Choroid plexus epithelial cell (primary cell): ENCODE results near the gene FERMT2.

Experiments
- DNase-seq: peaks from one replicate; pipeline ENCODE4 v3.0.0-alpha.2; 2010; ENCODE audit warnings: low read depth
- H3K4me3 ChIP-seq: 2 replicates; pipeline ENCODE4 v1.5.1; 2011; ENCODE audit warnings: low read depth, mild to moderate bottlenecking, control low read depth, low read length, moderate library complexity
- TF ChIP-seq, protein P1 (sequence below): conservative IDR thresholded peaks from 2 replicates; pipeline ENCODE4 v1.5.1; 2011; ENCODE audit warnings: low read depth, mild to moderate bottlenecking, control low read depth, inconsistent platforms, low read length, moderate library complexity

Gene FERMT2, protein sequence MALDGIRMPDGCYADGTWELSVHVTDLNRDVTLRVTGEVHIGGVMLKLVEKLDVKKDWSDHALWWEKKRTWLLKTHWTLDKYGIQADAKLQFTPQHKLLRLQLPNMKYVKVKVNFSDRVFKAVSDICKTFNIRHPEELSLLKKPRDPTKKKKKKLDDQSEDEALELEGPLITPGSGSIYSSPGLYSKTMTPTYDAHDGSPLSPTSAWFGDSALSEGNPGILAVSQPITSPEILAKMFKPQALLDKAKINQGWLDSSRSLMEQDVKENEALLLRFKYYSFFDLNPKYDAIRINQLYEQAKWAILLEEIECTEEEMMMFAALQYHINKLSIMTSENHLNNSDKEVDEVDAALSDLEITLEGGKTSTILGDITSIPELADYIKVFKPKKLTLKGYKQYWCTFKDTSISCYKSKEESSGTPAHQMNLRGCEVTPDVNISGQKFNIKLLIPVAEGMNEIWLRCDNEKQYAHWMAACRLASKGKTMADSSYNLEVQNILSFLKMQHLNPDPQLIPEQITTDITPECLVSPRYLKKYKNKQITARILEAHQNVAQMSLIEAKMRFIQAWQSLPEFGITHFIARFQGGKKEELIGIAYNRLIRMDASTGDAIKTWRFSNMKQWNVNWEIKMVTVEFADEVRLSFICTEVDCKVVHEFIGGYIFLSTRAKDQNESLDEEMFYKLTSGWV

DNA sequence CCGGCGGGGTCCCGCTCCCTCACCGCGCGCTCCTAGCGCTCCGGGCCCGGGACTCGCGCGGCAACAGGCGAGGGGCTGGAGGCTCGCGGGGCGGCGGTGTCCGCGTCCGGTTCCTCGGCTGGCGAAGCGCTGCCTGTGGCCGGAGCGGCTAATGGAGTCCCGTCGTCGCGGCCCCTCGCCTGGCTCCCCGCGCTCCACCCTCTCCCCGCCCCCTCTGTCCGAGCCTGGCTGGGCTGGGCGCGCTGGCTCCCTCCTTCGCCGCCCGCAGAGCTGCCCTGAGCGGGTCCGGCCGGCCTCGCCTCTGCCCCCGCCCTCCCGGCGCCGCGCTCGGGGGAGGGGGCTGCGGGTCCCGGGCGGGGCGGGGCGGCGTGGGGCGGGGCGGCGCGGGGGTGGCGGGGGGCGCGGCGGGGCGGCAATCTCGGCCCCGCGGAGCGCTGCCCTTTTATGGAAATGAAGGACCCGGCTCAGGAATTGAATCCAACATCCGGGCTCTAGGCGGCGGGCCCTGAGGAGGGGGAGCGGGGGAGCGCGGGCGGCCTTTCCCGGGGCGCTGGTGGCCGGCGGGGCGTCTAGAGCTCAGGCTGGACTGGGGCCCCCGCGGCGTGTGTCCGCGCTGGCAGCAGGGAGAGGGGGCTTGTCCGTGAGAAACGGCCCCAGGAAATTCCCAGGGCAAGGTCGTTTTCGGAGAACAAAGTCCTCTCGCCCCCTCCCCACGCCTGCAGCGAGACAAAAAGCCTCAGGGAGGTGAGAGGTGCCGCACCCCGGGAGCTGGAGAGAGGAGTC, at the start of gene FERMT2:
Gene FERMT2, minus strand, starts transcription at position 153 of the 783 bp plus-strand sequence. CDS start 482 bp downstream, outside the sequence.
- peak within 1 kb of the TSS; percentile 79 for H3K4me3 ChIP-seq
- TF ChIP-seq, protein P1, sequence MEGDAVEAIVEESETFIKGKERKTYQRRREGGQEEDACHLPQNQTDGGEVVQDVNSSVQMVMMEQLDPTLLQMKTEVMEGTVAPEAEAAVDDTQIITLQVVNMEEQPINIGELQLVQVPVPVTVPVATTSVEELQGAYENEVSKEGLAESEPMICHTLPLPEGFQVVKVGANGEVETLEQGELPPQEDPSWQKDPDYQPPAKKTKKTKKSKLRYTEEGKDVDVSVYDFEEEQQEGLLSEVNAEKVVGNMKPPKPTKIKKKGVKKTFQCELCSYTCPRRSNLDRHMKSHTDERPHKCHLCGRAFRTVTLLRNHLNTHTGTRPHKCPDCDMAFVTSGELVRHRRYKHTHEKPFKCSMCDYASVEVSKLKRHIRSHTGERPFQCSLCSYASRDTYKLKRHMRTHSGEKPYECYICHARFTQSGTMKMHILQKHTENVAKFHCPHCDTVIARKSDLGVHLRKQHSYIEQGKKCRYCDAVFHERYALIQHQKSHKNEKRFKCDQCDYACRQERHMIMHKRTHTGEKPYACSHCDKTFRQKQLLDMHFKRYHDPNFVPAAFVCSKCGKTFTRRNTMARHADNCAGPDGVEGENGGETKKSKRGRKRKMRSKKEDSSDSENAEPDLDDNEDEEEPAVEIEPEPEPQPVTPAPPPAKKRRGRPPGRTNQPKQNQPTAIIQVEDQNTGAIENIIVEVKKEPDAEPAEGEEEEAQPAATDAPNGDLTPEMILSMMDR = no peak
- DNase-seq = peak; percentile 88

DNA sequence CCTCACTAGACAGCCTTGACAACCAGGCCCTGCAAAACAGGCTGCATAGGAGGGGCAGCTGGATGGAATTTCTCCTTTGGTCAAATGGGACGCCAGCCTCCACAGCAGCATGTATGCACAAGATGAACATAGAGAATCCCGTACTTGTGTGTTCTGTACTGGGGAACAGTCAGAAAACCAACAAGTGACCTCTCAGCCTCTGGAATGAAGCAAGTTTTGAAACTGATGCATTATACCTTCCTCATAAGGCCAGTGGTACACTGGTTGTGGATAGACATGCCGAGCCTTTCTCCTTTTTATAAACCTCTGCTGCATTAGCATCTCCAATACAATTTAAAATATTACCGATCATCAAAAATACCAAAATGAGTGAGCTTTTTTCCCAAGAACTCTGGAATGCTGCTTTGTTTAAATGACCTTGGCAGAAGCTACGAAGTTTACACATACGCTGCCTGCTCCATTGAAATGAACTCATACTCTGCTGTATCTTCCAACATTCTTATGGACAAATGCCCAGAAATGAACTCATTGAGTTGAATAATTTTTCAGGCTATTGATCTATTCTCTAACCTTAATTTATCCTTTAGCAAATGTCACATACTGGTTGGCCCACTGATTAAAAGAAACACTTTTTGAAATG, 47.6 kb upstream of the FERMT2 start:
- H3K4me3 ChIP-seq = no peak overlapping the region
- TF ChIP-seq, protein P1 = no peak
- DNase-seq = peak; percentile 91

DNA sequence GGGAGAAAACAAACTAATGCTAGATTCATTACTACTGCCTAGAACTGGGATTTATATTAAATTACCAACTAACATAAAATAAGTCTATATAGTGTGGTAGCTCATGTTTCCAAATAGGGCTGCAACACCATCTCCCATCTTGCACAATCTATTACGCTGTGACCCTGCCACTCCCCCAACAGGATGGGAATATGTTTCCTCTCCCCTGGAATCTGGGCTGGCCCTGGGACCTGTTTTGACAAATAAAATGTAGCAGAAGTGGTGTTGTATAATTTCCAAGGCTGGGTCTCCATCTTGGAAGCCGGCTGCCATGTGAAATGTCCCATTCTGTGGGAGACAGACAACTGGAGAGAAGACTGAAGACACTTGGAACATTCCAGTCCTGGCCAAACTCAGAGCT, 45.6 kb upstream of the FERMT2 start:
- H3K4me3 ChIP-seq = no peak overlapping the region
- TF ChIP-seq, protein P1 = no peak
- no peak for DNase-seq

DNA sequence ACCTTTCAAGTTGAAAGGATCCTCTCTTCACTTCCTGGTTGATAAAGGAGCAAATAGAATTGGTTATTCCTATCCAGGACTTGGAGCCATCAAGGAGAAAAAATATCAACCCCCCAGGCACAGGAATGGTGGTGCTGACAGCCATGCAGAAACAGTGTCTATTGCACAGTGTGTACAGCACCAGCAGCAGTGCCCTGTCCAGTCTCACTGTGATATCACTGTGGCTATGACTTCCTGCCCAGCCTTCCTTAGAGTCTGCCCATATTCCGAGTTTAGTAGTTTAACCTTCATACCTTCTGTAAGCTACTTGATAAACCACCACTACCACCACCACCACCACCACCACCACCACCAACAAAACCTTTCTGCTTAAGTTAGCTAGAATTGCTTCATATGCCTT, 45.1 kb upstream of the FERMT2 start:
- TF ChIP-seq, protein P1 = no peak
- no peak for DNase-seq
- H3K4me3 ChIP-seq = no peak overlapping the region

DNA sequence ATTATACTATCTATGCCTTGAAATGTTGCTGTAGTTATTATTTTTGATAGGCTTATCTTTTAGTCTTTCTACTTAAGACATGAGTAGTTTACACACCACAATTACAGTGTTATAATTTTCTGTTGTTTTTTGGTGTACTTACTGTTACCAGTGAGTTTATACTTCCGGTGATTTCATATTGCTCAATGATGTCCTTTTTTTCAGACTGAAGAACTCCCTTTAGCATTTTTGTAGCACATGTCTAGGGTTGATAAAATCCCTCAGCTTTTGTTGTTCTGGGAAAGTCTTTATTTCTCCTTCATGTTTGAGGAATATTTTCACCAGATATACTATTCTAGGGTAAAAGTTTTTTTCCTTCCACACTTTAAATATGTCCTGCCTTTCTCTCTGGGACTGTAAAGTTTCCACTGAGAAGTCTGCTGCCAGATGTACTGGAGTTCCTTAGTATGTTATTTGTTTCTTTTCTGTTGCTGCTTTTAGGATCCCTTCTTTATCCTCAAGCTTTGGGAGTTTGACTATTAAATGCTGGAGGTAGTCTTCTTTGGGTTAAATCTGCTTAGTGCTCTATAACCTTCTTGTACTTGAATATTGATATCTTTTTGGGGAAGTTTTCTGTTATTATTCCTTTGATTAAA, 41.5 kb upstream of the FERMT2 start:
- H3K4me3 ChIP-seq = no peak overlapping the region
- TF ChIP-seq, protein P1 = no peak
- peak; percentile 31 for DNase-seq

DNA sequence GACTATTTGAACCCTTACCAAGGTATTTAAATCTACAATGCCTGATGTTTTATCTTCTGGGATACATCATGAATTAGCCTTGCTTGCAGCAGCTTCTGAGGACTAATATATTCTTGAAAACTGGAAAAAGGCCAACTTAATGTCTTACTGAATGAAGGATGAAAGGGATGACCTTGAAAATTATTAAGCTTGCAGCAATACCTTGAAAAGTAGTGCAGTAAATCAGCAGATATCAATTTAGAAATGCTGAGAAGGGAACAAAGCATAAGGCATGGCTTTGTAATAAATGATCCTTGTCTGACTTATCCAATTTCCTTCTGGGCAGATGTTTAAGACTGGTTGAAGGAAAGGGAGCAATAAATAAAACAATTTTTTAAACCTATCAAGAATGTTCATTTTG, 37.3 kb upstream of the FERMT2 start:
- DNase-seq = no peak
- no peak overlapping the region for H3K4me3 ChIP-seq
- TF ChIP-seq, protein P1 = no peak
